K562 (cell line): ENCODE data around the gene CYP26A1. TPM values are rescaled to one million over a fixed set of nuclear protein-coding genes. Genes with fewer than 3 reads are reported as not detected.

ENCODE experiments used
- BACH1 ChIP-seq: fragments of 200-800 bp; sonication (Bioruptor generic); IDR thresholded peaks from 2 replicates; pipeline ENCODE4 v1.6.1; 2016; ENCODE audit warnings: missing genetic modification characterization, missing compliant biosample characterization
- CTBP1 ChIP-seq: fragments of 450-650 bp; IDR thresholded peaks from 2 replicates; pipeline ENCODE4 v1.6.1; 2016; ENCODE audit warnings: borderline replicate concordance
- CXXC5 ChIP-seq: fragments of 250-450 bp; sonication (Bioruptor Pico); IDR thresholded peaks from 2 replicates; pipeline ENCODE4 v1.8.0; 2022; ENCODE audit warnings: inconsistent platforms, mild to moderate bottlenecking, moderate library complexity
- FOS ChIP-seq: IDR thresholded peaks from 3 replicates; pipeline ENCODE4 v1.6.1; 2011; ENCODE audit not compliant: insufficient read length; ENCODE audit errors: extremely low read depth
- FOSL1 ChIP-seq: fragments of 200-800 bp; sonication (Bioruptor generic); conservative IDR thresholded peaks from 2 replicates; pipeline ENCODE4 v1.6.1; 2016; ENCODE audit warnings: missing genetic modification characterization, missing compliant biosample characterization
- FOXJ3 ChIP-seq: sonication (generic); formaldehyde crosslinking; IDR thresholded peaks from 2 replicates; pipeline ENCODE4 v1.4.0; 2020; ENCODE audit warnings: mild to moderate bottlenecking, missing genetic modification reagents
- HMGN3 ChIP-seq: IDR thresholded peaks from 2 replicates; pipeline ENCODE4 v1.6.1; 2011; ENCODE audit warnings: borderline replicate concordance, low read depth, mild to moderate bottlenecking, mixed read lengths, low read length; ENCODE audit not compliant: insufficient read length; ENCODE audit errors: extremely low read depth
- MEF2D ChIP-seq: conservative IDR thresholded peaks from 2 replicates; pipeline ENCODE4 v1.6.1; 2016; ENCODE audit warnings: low read depth, missing genetic modification characterization, missing compliant biosample characterization
- NR2C2 ChIP-seq, 2 experiments: fragments of 200-800 bp in 1 of 2; sonication (Bioruptor generic) in 1 of 2; sonication (generic) in 1 of 2; formaldehyde crosslinking in 1 of 2; IDR thresholded peaks; 2 replicates each; pipeline versions ENCODE4 v1.6.1 to v1.8.0; 2016 to 2022; ENCODE audit warnings: mild to moderate bottlenecking in 1 of 2, missing compliant biosample characterization in 1 of 2, missing genetic modification characterization in 1 of 2, missing genetic modification reagents in 1 of 2
- PURB ChIP-seq: sonication (generic); formaldehyde crosslinking; IDR thresholded peaks from 2 replicates; pipeline ENCODE4 v1.9.0; 2021; ENCODE audit warnings: low read depth, mild to moderate bottlenecking, missing genetic modification reagents
- RNF2 ChIP-seq: sonication (generic); IDR thresholded peaks from 2 replicates; pipeline ENCODE4 v1.6.1; 2016
- SMAD1 ChIP-seq: fragments of 150-350 bp; IDR thresholded peaks from 2 replicates; pipeline ENCODE4 v1.6.1; 2014; ENCODE audit warnings: low read length, low read depth; ENCODE audit not compliant: partially characterized antibody
- SMARCC2 ChIP-seq: fragments of 450-650 bp; IDR thresholded peaks from 2 replicates; pipeline ENCODE4 v1.6.1; 2017; ENCODE audit warnings: antibody characterized with exemption, moderate library complexity, mild to moderate bottlenecking, low read depth
- TEAD1 ChIP-seq, 2 experiments: fragments of 450-650 bp in 1 of 2; sonication (generic) in 1 of 2; formaldehyde crosslinking; IDR thresholded peaks; 2 replicates each; pipeline versions ENCODE4 v1.4.0 to v1.8.0; 2020 to 2022; ENCODE audit warnings: mild to moderate bottlenecking in 2 of 2, missing genetic modification reagents in 1 of 2
- ZNF121 ChIP-seq: sonication (generic); formaldehyde crosslinking; conservative IDR thresholded peaks from 2 replicates; pipeline ENCODE4 v1.8.0; 2022; ENCODE audit warnings: missing genetic modification reagents
- ZNF239 ChIP-seq: fragments of 250-450 bp; sonication (Bioruptor Pico); IDR thresholded peaks from 2 replicates; pipeline ENCODE4 v1.4.0; 2020; ENCODE audit warnings: mild to moderate bottlenecking
- ZNF431 ChIP-seq: sonication (generic); formaldehyde crosslinking; IDR thresholded peaks from 2 replicates; pipeline ENCODE4 v1.8.0; 2022; ENCODE audit warnings: mild to moderate bottlenecking, missing genetic modification reagents
- polyA plus RNA-seq, 8 experiments: library from polyadenylated mRNA; depleted of rRNA in 4 of 8; stranded (reverse) in 5 of 8; unstranded in 3 of 8; fragments of >200 nt; fragmentation: Nextera tagmentation in 2 of 8; fragmentation: Illumina TruSeq in 1 of 8; extraction: Ambion mirVana in 2 of 8; extraction: Trizol in 1 of 8; gene quantifications; 2 replicates each; pipeline versions ENCODE4 v1.2.1 to v1.2.3, GENCODE V29; 2011 to 2014; ENCODE audit warnings: inconsistent platforms in 1 of 8, missing spikeins in 1 of 8
- total RNA-seq, 7 experiments: library from RNA; depleted of rRNA in 6 of 7; stranded (reverse); fragments of >200 nt in 6 of 7; fragmentation: Illumina TruSeq in 2 of 7; extraction: Trizol in 2 of 7; gene quantifications; 2 replicates each; pipeline versions ENCODE4 v1.2.1 to v1.2.3, GENCODE V29; 2011 to 2021; ENCODE audit warnings: low replicate concordance in 1 of 7
- TF ChIP-seq, protein P1 (sequence below), 2 experiments: fragments of 450-650 bp; IDR thresholded peaks; 2 replicates each; pipeline ENCODE4 v1.6.1; 2016
- TF ChIP-seq, protein P2 (sequence below), 2 experiments: fragments of 150-350 bp in 1 of 2; IDR thresholded peaks; 2 replicates each; pipeline ENCODE4 v1.6.1; 2012 to 2016; ENCODE audit warnings: low read depth in 2 of 2, low read length in 2 of 2, mild to moderate bottlenecking in 1 of 2, moderate library complexity in 1 of 2
- TF ChIP-seq, protein P3 (sequence below): sonication (generic); IDR thresholded peaks from 2 replicates; pipeline ENCODE4 v1.6.1; 2016
- TF ChIP-seq, protein P4 (sequence below): sonication (generic); formaldehyde crosslinking; IDR thresholded peaks from 2 replicates; pipeline ENCODE4 v1.8.1; 2023; ENCODE audit warnings: mild to moderate bottlenecking, missing genetic modification reagents

The CYP26A1 gene
- total and polyA plus RNA-seq, 9 of the 15 experiments (the other 6 are each of a cell fraction or from before 2014, with no cell fraction given), result 0.11 to 5.1 (median 1.6) TPM

DNA sequence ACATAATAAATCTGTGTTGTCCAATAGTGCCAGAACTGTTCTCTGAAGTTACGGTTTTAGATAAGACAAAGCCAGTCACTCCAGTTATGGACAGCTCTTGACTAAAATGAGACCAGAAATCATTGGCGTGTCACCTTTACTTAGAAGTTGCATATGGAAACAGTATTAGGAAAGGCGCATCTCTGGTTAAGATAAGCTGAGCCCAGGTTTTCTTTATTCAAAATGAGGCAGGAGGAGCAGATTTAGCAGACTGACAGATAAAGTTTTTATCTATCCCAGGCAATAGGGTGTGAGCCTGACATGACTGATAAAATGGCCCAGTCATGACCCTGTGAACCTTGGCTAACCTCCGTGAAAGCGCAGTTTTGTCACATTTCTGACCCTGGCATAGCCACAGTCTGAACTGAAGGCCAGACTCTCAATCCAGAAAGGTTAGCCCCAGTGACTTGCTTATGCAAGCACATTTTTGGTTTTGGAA lies 4.2 kb downstream of the CYP26A1 start (continued):
- TF ChIP-seq NR2C2 (CRISPR knock-in tag; IDR thresholded peaks at IDR 0.05) (no peak), NR2C2 (tag; IDR thresholded peaks at IDR 0.05) (peak; percentile 88), ZNF239 (CRISPR knock-in tag) (no peak), TEAD1 (CRISPR knock-in tag; IDR thresholded peaks at IDR 0.05) (0 out of 4 replicates have a peak, but pooled peaks of 1 of the 2 experiments have one; percentile 35), SMAD1 (no peak), PURB (CRISPR knock-in tag) (no peak), RNF2 (peak; percentile 83), CTBP1 (peak; percentile 94), ZNF121 (no peak), CXXC5 (peak; percentile 81; the same call in 1 of the 2 replicates), FOSL1 (tag) (peak; percentile 76), SMARCC2 (0 out of 2 replicates have a peak, but pooled peaks have one; percentile 38), FOS (no peak), BACH1 (0 out of 2 replicates have a peak, but pooled peaks have one; percentile 20), MEF2D (tag) (peak; percentile 58; the same call in 1 of the 2 replicates), ZNF431 (CRISPR knock-in tag) (peak; percentile 80), FOXJ3 (CRISPR knock-in tag) (no peak), HMGN3 (peak; percentile 76)
- TF ChIP-seq, protein P1, sequence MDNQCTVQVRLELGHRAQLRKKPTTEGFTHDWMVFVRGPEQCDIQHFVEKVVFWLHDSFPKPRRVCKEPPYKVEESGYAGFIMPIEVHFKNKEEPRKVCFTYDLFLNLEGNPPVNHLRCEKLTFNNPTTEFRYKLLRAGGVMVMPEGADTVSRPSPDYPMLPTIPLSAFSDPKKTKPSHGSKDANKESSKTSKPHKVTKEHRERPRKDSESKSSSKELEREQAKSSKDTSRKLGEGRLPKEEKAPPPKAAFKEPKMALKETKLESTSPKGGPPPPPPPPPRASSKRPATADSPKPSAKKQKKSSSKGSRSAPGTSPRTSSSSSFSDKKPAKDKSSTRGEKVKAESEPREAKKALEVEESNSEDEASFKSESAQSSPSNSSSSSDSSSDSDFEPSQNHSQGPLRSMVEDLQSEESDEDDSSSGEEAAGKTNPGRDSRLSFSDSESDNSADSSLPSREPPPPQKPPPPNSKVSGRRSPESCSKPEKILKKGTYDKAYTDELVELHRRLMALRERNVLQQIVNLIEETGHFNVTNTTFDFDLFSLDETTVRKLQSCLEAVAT (IDR thresholded peaks at IDR 0.05), result no peak
- TF ChIP-seq, protein P2, sequence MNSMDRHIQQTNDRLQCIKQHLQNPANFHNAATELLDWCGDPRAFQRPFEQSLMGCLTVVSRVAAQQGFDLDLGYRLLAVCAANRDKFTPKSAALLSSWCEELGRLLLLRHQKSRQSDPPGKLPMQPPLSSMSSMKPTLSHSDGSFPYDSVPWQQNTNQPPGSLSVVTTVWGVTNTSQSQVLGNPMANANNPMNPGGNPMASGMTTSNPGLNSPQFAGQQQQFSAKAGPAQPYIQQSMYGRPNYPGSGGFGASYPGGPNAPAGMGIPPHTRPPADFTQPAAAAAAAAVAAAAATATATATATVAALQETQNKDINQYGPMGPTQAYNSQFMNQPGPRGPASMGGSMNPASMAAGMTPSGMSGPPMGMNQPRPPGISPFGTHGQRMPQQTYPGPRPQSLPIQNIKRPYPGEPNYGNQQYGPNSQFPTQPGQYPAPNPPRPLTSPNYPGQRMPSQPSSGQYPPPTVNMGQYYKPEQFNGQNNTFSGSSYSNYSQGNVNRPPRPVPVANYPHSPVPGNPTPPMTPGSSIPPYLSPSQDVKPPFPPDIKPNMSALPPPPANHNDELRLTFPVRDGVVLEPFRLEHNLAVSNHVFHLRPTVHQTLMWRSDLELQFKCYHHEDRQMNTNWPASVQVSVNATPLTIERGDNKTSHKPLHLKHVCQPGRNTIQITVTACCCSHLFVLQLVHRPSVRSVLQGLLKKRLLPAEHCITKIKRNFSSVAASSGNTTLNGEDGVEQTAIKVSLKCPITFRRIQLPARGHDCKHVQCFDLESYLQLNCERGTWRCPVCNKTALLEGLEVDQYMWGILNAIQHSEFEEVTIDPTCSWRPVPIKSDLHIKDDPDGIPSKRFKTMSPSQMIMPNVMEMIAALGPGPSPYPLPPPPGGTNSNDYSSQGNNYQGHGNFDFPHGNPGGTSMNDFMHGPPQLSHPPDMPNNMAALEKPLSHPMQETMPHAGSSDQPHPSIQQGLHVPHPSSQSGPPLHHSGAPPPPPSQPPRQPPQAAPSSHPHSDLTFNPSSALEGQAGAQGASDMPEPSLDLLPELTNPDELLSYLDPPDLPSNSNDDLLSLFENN (IDR thresholded peaks at IDR 0.05; ENCODE audit: low read depth in 2 of 2, low read length in 2 of 2), result peak in 1 of 2 experiments; percentile 68; a peak in 1 of 4 replicates
- TF ChIP-seq, protein P3, sequence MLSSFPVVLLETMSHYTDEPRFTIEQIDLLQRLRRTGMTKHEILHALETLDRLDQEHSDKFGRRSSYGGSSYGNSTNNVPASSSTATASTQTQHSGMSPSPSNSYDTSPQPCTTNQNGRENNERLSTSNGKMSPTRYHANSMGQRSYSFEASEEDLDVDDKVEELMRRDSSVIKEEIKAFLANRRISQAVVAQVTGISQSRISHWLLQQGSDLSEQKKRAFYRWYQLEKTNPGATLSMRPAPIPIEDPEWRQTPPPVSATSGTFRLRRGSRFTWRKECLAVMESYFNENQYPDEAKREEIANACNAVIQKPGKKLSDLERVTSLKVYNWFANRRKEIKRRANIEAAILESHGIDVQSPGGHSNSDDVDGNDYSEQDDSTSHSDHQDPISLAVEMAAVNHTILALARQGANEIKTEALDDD, result peak; percentile 70
- TF ChIP-seq, protein P4, sequence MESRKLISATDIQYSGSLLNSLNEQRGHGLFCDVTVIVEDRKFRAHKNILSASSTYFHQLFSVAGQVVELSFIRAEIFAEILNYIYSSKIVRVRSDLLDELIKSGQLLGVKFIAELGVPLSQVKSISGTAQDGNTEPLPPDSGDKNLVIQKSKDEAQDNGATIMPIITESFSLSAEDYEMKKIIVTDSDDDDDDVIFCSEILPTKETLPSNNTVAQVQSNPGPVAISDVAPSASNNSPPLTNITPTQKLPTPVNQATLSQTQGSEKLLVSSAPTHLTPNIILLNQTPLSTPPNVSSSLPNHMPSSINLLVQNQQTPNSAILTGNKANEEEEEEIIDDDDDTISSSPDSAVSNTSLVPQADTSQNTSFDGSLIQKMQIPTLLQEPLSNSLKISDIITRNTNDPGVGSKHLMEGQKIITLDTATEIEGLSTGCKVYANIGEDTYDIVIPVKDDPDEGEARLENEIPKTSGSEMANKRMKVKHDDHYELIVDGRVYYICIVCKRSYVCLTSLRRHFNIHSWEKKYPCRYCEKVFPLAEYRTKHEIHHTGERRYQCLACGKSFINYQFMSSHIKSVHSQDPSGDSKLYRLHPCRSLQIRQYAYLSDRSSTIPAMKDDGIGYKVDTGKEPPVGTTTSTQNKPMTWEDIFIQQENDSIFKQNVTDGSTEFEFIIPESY (CRISPR knock-in tag), result 0 out of 2 replicates have a peak, but pooled peaks have one; percentile 17
